HepG2 (cell line): ENCODE data around the gene SLC16A5. TPM values are rescaled to one million over a fixed set of nuclear protein-coding genes. Genes with fewer than 3 reads are reported as not detected.

Experiments
- ATAC-seq: fragments of 200-7000 bp; cut with Tn5 transposase; 3 replicates; pipeline ENCODE4 v1.9.1; 2020; ENCODE audit warnings: mild to moderate bottlenecking, moderate library complexity
- BruUV-seq: library from RNA; stranded (reverse); fragments of 400-500 nt; replicated peaks from 2 replicates; lab custom pipeline; 2021; lab: Mats Ljungman, UMichigan
- CTCF ChIA-PET: fragments of 300-600 bp; formaldehyde crosslinking; extraction: SDS; loops from one replicate; lab custom pipeline; 2021; ENCODE audit warnings: low total read pairs, inconsistent platforms, low intra/inter-chr PET ratio; lab: Yijun Ruan, JAX
- POLR2A ChIA-PET: fragments of 350-600 bp; sonication (Branson Sonifier 250); formaldehyde crosslinking; loops from one replicate; lab custom pipeline; 2020; ENCODE audit warnings: antibody characterized with exemption, inconsistent platforms; lab: Yijun Ruan, JAX
- DNase-seq: peaks from one replicate; pipeline ENCODE4 v3.0.0-alpha.2; 2015; ENCODE audit warnings: low spot score
- FAIRE-seq: peaks from 3 replicates; lab custom pipeline; 2011; peaks lifted over from hg19 to GRCh38; lab: Jason Lieb, UNC
- H2AFZ ChIP-seq: one replicate; pipeline ENCODE4 v1.6.1; 2011; ENCODE audit warnings: low read length, inconsistent platforms
- H3K27ac ChIP-seq: fragments of 300-600 bp; 3 replicates; pipeline ENCODE4 v1.8.0; 2011; ENCODE audit warnings: mixed run types, mild to moderate bottlenecking, mixed read lengths, low read length, inconsistent platforms; ENCODE audit not compliant: insufficient read depth; ENCODE audit errors: extremely low read length
- H3K27me3 ChIP-seq, 2 experiments: fragments of 200-600 bp in 1 of 2; 2 replicates in 1 of 2; 3 replicates in 1 of 2; pipeline versions ENCODE4 v1.6.0 to v1.8.0; 2011; ENCODE audit warnings: low read length in 2 of 2, mild to moderate bottlenecking in 2 of 2, moderate library complexity in 2 of 2, inconsistent platforms in 1 of 2; ENCODE audit not compliant: insufficient read depth in 2 of 2, control insufficient read depth in 1 of 2
- H3K36me3 ChIP-seq, 2 experiments: fragments of 200-600 bp in 1 of 2; replicated peaks in 1 of 2; 2 replicates in 1 of 2; 3 replicates in 1 of 2; pipeline versions ENCODE4 v1.5.1 to v1.8.0; 2011; ENCODE audit warnings: low read length in 2 of 2, inconsistent platforms in 1 of 2; ENCODE audit not compliant: insufficient read depth in 2 of 2, control insufficient read depth in 1 of 2
- H3K4me1 ChIP-seq: 2 replicates; pipeline ENCODE4 v1.5.1; 2012; ENCODE audit warnings: low read length, inconsistent platforms; ENCODE audit not compliant: insufficient read depth
- H3K4me2 ChIP-seq: 2 replicates; pipeline ENCODE4 v1.6.0; 2011; ENCODE audit warnings: low read depth, low read length, inconsistent platforms
- H3K4me3 ChIP-seq, 3 experiments: fragments of 200-600 bp in 1 of 3; sonication (generic), shearing (Covaris generic) in 1 of 3; replicated peaks in 1 of 3; 2 replicates each; pipeline ENCODE4 v1.5.1; 2011 to 2016; ENCODE audit warnings: low read length in 3 of 3, inconsistent platforms in 2 of 3, low read depth in 2 of 3, mild to moderate bottlenecking in 2 of 3, control low read depth in 1 of 3, mixed read lengths in 1 of 3; ENCODE audit not compliant: insufficient read depth in 1 of 3
- H3K79me2 ChIP-seq: one replicate; pipeline ENCODE4 v1.6.1; 2011; ENCODE audit warnings: low read length, inconsistent platforms; ENCODE audit not compliant: insufficient read depth
- H3K9ac ChIP-seq: 2 replicates; pipeline ENCODE4 v1.6.0; 2011; ENCODE audit warnings: mild to moderate bottlenecking, low read depth, low read length, inconsistent platforms; ENCODE audit not compliant: insufficient read depth
- H3K9me3 ChIP-seq: 2 replicates; pipeline ENCODE4 v1.5.1; 2012; ENCODE audit warnings: mild to moderate bottlenecking, low read length
- H4K20me1 ChIP-seq: 2 replicates; pipeline ENCODE4 v1.6.0; 2011; ENCODE audit warnings: inconsistent platforms, mild to moderate bottlenecking, low read length, moderate library complexity; ENCODE audit not compliant: insufficient read depth
- CEBPG ChIP-seq: IDR thresholded peaks from 2 replicates; pipeline ENCODE4 v1.6.1; 2016
- CREM ChIP-seq, 2 experiments: sonication (generic) in 1 of 2; formaldehyde crosslinking in 1 of 2; IDR thresholded peaks; 2 replicates each; pipeline versions ENCODE4 v1.4.0 to v1.6.1; 2016 to 2020; ENCODE audit warnings: antibody characterized with exemption in 1 of 2, mild to moderate bottlenecking in 1 of 2, missing genetic modification reagents in 1 of 2
- HDAC1 ChIP-seq: sonication (generic); formaldehyde crosslinking; IDR thresholded peaks from 2 replicates; pipeline ENCODE4 v1.5.1; 2020; ENCODE audit warnings: mild to moderate bottlenecking, missing genetic modification reagents
- ISX ChIP-seq: sonication (generic); formaldehyde crosslinking; conservative IDR thresholded peaks from 2 replicates; pipeline ENCODE4 v1.5.0; 2020; ENCODE audit warnings: missing genetic modification reagents
- POLR2AphosphoS5 ChIP-seq: IDR thresholded peaks from 2 replicates; pipeline ENCODE4 v1.6.1; 2012; ENCODE audit warnings: low read depth, low read length
- PRDM10 ChIP-seq: sonication (generic); formaldehyde crosslinking; IDR thresholded peaks from 2 replicates; pipeline ENCODE4 v1.4.0; 2020; ENCODE audit warnings: low read depth, missing genetic modification reagents
- RNF219 ChIP-seq: sonication (generic); formaldehyde crosslinking; IDR thresholded peaks from 2 replicates; pipeline ENCODE4 v1.5.0; 2020; ENCODE audit warnings: mild to moderate bottlenecking, missing genetic modification reagents
- TARDBP ChIP-seq: sonication (generic); formaldehyde crosslinking; IDR thresholded peaks from 2 replicates; pipeline ENCODE4 v1.8.0; 2022; ENCODE audit warnings: mild to moderate bottlenecking, missing genetic modification reagents
- TP53 ChIP-seq: sonication (generic); formaldehyde crosslinking; conservative IDR thresholded peaks from 2 replicates; pipeline ENCODE4 v1.4.0; 2020; ENCODE audit warnings: missing genetic modification reagents
- ZFP36L1 ChIP-seq: sonication (generic); formaldehyde crosslinking; IDR thresholded peaks from 2 replicates; pipeline ENCODE4 v1.8.0; 2022; ENCODE audit warnings: mild to moderate bottlenecking, missing genetic modification reagents, moderate library complexity
- ZNF564 ChIP-seq: sonication (generic); formaldehyde crosslinking; IDR thresholded peaks from 2 replicates; pipeline ENCODE4 v1.8.1; 2023; ENCODE audit warnings: mild to moderate bottlenecking, missing genetic modification reagents
- ZSCAN21 ChIP-seq: sonication (generic); formaldehyde crosslinking; IDR thresholded peaks from 2 replicates; pipeline ENCODE4 v1.8.0; 2022; ENCODE audit warnings: mild to moderate bottlenecking, missing genetic modification reagents, moderate library complexity, borderline replicate concordance
- WGBS: methylation state at CpG from one replicate; pipeline ENCODE4 v1.1.6; 2017; ENCODE audit warnings: low lambda C conversion rate; 5-methylcytosine and 5-hydroxymethylcytosine counted together
- in situ Hi-C: cut with HindIII; loops from 2 replicates; pipeline ENCODE4 v1.10.0; 2017; ENCODE audit warnings: low pct_unique_long_range_greater_than_20kb; ENCODE audit not compliant: extremely low pct_ligation_motif_present
- intact Hi-C: fragments of 100-400 bp; cut with micrococcal nuclease; formaldehyde crosslinking; loops from one replicate; pipeline ENCODE4 v1.10.0; 2022; ENCODE audit not compliant: unreplicated experiment
- polyA plus RNA-seq, 8 experiments: library from polyadenylated mRNA; depleted of rRNA in 3 of 8; stranded (reverse) in 7 of 8; unstranded in 1 of 8; fragments of >200 nt; fragmentation: Illumina TruSeq in 4 of 8; extraction: Trizol in 4 of 8; gene quantifications; 2 replicates each; pipeline versions ENCODE4 v1.2.1 to v1.2.3, GENCODE V29; 2011 to 2016; ENCODE audit warnings: low read depth in 4 of 8, missing spikeins in 1 of 8, mixed read lengths in 1 of 8; ENCODE audit not compliant: insufficient read depth in 1 of 8
- total RNA-seq, 5 experiments: library from RNA; depleted of rRNA; stranded (reverse); fragments of >200 nt; fragmentation: Illumina TruSeq; extraction: Trizol; gene quantifications; 2 replicates each; pipeline ENCODE4 v1.2.3, GENCODE V29; 2016; ENCODE audit warnings: low read depth in 1 of 5
- TF ChIP-seq, protein P1 (sequence below): sonication (generic); formaldehyde crosslinking; conservative IDR thresholded peaks from 2 replicates; pipeline ENCODE4 v1.4.0; 2020; ENCODE audit warnings: mild to moderate bottlenecking, missing genetic modification reagents, moderate library complexity

The SLC16A5 gene
- total and polyA plus RNA-seq, 2 of the 13 experiments (the other 11 are each of a cell fraction or from before 2014, with no cell fraction given): 0.69 to 5.6 TPM

- BruUV-seq: no TSS peak
- ChIA-PET CTCF (no interaction called here), POLR2A (interaction anchor here (1.0 kb wide), 1 partner anchor 12 kb away, joined by 5 read pairs; no protein-coding TSS in a partner anchor)
Measured at GRCh38 chr17:75116737-75117136, 29.0 kb downstream of the SLC16A5 start.

More at GRCh38 chr17:75116737-75117136, 29.0 kb downstream of the SLC16A5 start:
- in situ Hi-C loops: no loop called here
- H4K20me1 ChIP-seq: no peaks in the 10 kb centered on the region
- H3K27me3 ChIP-seq: no peaks in the 10 kb centered on the region
- 92% methylated on average over 9 of the region's 9 CpGs for WGBS
- FAIRE-seq (no peak), DNase-seq (no peak), ATAC-seq (no peak)
- H3K36me3 ChIP-seq: peaks cover 0 to 3% of the 10 kb centered on the region in 2 experiments; a peak in 3 of 5 replicates
- no peaks in the 10 kb centered on the region for H3K79me2 ChIP-seq
- peaks cover 17% of the 10 kb centered on the region for H3K4me1 ChIP-seq
- no peak for TF ChIP-seq ZSCAN21 (CRISPR knock-in tag)
- no peak for TF ChIP-seq HDAC1 (CRISPR knock-in tag)
- no peak for TF ChIP-seq RNF219 (CRISPR knock-in tag)
- TF ChIP-seq PRDM10 (CRISPR knock-in tag): no peak
- TF ChIP-seq CEBPG (CRISPR knock-in tag): no peak
- TF ChIP-seq ISX (CRISPR knock-in tag): no peak
- no peak for TF ChIP-seq POLR2AphosphoS5
- no peak for TF ChIP-seq CREM (IDR thresholded peaks at IDR 0.05)
- TF ChIP-seq CREM (CRISPR knock-in tag; IDR thresholded peaks at IDR 0.05): no peak
- TF ChIP-seq TARDBP: no peak
- TF ChIP-seq ZNF564 (CRISPR knock-in tag): no peak
- no peak for TF ChIP-seq ZFP36L1 (CRISPR knock-in tag)
- TF ChIP-seq TP53: no peak
- TF ChIP-seq, protein P1, sequence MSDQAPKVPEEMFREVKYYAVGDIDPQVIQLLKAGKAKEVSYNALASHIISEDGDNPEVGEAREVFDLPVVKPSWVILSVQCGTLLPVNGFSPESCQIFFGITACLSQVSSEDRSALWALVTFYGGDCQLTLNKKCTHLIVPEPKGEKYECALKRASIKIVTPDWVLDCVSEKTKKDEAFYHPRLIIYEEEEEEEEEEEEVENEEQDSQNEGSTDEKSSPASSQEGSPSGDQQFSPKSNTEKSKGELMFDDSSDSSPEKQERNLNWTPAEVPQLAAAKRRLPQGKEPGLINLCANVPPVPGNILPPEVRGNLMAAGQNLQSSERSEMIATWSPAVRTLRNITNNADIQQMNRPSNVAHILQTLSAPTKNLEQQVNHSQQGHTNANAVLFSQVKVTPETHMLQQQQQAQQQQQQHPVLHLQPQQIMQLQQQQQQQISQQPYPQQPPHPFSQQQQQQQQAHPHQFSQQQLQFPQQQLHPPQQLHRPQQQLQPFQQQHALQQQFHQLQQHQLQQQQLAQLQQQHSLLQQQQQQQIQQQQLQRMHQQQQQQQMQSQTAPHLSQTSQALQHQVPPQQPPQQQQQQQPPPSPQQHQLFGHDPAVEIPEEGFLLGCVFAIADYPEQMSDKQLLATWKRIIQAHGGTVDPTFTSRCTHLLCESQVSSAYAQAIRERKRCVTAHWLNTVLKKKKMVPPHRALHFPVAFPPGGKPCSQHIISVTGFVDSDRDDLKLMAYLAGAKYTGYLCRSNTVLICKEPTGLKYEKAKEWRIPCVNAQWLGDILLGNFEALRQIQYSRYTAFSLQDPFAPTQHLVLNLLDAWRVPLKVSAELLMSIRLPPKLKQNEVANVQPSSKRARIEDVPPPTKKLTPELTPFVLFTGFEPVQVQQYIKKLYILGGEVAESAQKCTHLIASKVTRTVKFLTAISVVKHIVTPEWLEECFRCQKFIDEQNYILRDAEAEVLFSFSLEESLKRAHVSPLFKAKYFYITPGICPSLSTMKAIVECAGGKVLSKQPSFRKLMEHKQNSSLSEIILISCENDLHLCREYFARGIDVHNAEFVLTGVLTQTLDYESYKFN (CRISPR knock-in tag): no peak
- H3K4me2 ChIP-seq: no peak overlapping the region
- no peak overlapping the region for H3K27ac ChIP-seq
- intact Hi-C loops: no loop called here
- no peak overlapping the region for H2AFZ ChIP-seq
- H3K9me3 ChIP-seq: no peaks in the 10 kb centered on the region
- H3K9ac ChIP-seq: no peak overlapping the region
- no peak overlapping the region for H3K4me3 ChIP-seq
